Measurements from ENCODE around the gene PIGR. TPM values are rescaled to one million over a fixed set of nuclear protein-coding genes. Genes with fewer than 3 reads are reported as not detected.

PIGR gene
- total and polyA plus RNA-seq, 2 of the 4 experiments (the other 2 are of a cell fraction): not detected

DNA sequence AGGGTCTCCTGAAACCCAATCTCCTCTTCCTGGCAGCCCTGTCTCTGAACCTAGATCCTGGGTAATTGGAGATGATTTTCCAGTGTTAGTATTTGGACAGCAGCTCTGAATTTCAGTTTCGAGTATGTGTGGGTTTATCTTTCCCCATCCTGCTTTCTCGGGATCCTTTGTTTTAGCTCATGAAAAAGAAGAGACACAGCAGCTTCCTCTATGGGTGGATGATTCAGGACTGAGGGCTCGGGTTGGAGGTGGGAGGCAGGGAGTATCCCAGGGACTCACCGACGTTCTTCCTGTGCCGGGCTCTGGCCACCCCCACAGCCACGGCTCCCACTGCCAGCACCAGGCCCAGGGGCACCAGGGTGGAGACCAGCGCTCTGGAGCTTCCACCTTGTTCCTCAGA is 14.1 kb downstream of the PIGR start:
- Histone ChIP-seq H3K27ac (ENCODE audit: insufficient read depth, low read length) (no peak overlapping the region), H3K9me3 (ENCODE audit: control insufficient read depth, insufficient read depth, low read length) (no peaks in the 10 kb centered on the region), H3K56ac (ENCODE audit: extremely low read depth, insufficient read depth, low read length) (no peak overlapping the region), H3K4me2 (ENCODE audit: low read depth, low read length) (no peak overlapping the region), H2AFZ (replicated peaks; ENCODE audit: low read length, poor library complexity) (no peak overlapping the region), H3K9me1 (ENCODE audit: insufficient read depth, low read length) (no peaks in the 10 kb centered on the region), H4K5ac (ENCODE audit: low read depth, low read length) (no peak overlapping the region), H3K9ac (ENCODE audit: low read depth, low read length) (no peak overlapping the region), H3K4me1 (ENCODE audit: control insufficient read depth, insufficient read depth, low read length) (no peaks in the 10 kb centered on the region; the same call in 1 of the 2 replicates), H3K36me3 (ENCODE audit: control insufficient read depth, insufficient read depth, low read length) (no peaks in the 10 kb centered on the region), H3K23ac (ENCODE audit: low read depth, low read length) (no peak overlapping the region), H2AK9ac (replicated peaks; ENCODE audit: low read depth, low read length, poor library complexity) (no peak overlapping the region), H4K91ac (ENCODE audit: insufficient read depth, low read depth, low read length) (no peak overlapping the region), H3K18ac (ENCODE audit: low read depth, low read length) (no peak overlapping the region), H2BK20ac (ENCODE audit: low read depth, low read length) (no peak overlapping the region), H4K8ac (ENCODE audit: low read depth in 2 of 2, low read length in 2 of 2) (no peak overlapping the region), H2BK5ac (ENCODE audit: low read depth, low read length, poor library complexity, severe bottlenecking) (no peak overlapping the region), H3K79me1 (ENCODE audit: low read depth in 1 of 2, low read length in 2 of 2) (no peaks in the 10 kb centered on the region), H2BK15ac (ENCODE audit: low read depth, low read length) (no peak overlapping the region), H2AK5ac (ENCODE audit: low read depth, low read length) (no peak overlapping the region), H3K27me3 (ENCODE audit: control insufficient read depth, insufficient read depth, low read length) (peaks cover 11% of the 10 kb centered on the region; the same call in 1 of the 2 replicates), H3K14ac (replicated peaks; ENCODE audit: low read depth, low read length) (no peak overlapping the region), H4K20me1 (ENCODE audit: insufficient read depth, low read length) (no peaks in the 10 kb centered on the region), H3K4me3 (ENCODE audit: insufficient read depth, low read depth, low read length) (no peak overlapping the region), H2BK120ac (ENCODE audit: low read depth, low read length) (no peak overlapping the region), H3K4ac (ENCODE audit: low read depth, low read length) (no peak overlapping the region)
- DNase-seq (no peak), ATAC-seq (ENCODE audit: low read depth) (no peak)
- POLR2A ChIA-PET (ENCODE audit: unreplicated experiment): no interaction called here
- no TSS peak for BruUV-seq (replicated peaks)
- TF ChIP-seq MXI1 (IDR thresholded peaks at IDR 0.05; ENCODE audit: borderline replicate concordance, low read depth, low read length) (no peak), FOS (IDR thresholded peaks at IDR 0.05; ENCODE audit: low read depth, low read length) (no peak), MAZ (IDR thresholded peaks at IDR 0.05; ENCODE audit: borderline replicate concordance, low read depth, low read length) (no peak), RCOR1 (IDR thresholded peaks at IDR 0.05; ENCODE audit: insufficient replicate concordance, low read length) (no peak), CEBPB (IDR thresholded peaks at IDR 0.05; ENCODE audit: low read depth, low read length) (no peak), POLR2A (IDR thresholded peaks at IDR 0.05; ENCODE audit: low read depth, low read length) (no peak), NFE2L2 (IDR thresholded peaks at IDR 0.05; ENCODE audit: low read depth, low read length) (no peak), BHLHE40 (IDR thresholded peaks at IDR 0.05; ENCODE audit: low read depth, low read length) (no peak), RFX5 (IDR thresholded peaks at IDR 0.05; ENCODE audit: low read depth, low read length) (no peak), CHD1 (IDR thresholded peaks at IDR 0.05; ENCODE audit: low read depth, low read length) (no peak), RAD21 (IDR thresholded peaks at IDR 0.05; ENCODE audit: low read length) (no peak), SMC3 (IDR thresholded peaks at IDR 0.05; ENCODE audit: low read depth, low read length) (no peak), MAFK (IDR thresholded peaks at IDR 0.05; ENCODE audit: low read depth, low read length) (no peak)
- TF ChIP-seq, protein P1, sequence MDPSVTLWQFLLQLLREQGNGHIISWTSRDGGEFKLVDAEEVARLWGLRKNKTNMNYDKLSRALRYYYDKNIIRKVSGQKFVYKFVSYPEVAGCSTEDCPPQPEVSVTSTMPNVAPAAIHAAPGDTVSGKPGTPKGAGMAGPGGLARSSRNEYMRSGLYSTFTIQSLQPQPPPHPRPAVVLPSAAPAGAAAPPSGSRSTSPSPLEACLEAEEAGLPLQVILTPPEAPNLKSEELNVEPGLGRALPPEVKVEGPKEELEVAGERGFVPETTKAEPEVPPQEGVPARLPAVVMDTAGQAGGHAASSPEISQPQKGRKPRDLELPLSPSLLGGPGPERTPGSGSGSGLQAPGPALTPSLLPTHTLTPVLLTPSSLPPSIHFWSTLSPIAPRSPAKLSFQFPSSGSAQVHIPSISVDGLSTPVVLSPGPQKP (IDR thresholded peaks at IDR 0.05; ENCODE audit: borderline replicate concordance, low read depth, low read length): no peak
- TF ChIP-seq, protein P2, sequence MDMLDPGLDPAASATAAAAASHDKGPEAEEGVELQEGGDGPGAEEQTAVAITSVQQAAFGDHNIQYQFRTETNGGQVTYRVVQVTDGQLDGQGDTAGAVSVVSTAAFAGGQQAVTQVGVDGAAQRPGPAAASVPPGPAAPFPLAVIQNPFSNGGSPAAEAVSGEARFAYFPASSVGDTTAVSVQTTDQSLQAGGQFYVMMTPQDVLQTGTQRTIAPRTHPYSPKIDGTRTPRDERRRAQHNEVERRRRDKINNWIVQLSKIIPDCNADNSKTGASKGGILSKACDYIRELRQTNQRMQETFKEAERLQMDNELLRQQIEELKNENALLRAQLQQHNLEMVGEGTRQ (IDR thresholded peaks at IDR 0.05; ENCODE audit: low read depth, low read length): no peak
- TF ChIP-seq, protein P3, sequence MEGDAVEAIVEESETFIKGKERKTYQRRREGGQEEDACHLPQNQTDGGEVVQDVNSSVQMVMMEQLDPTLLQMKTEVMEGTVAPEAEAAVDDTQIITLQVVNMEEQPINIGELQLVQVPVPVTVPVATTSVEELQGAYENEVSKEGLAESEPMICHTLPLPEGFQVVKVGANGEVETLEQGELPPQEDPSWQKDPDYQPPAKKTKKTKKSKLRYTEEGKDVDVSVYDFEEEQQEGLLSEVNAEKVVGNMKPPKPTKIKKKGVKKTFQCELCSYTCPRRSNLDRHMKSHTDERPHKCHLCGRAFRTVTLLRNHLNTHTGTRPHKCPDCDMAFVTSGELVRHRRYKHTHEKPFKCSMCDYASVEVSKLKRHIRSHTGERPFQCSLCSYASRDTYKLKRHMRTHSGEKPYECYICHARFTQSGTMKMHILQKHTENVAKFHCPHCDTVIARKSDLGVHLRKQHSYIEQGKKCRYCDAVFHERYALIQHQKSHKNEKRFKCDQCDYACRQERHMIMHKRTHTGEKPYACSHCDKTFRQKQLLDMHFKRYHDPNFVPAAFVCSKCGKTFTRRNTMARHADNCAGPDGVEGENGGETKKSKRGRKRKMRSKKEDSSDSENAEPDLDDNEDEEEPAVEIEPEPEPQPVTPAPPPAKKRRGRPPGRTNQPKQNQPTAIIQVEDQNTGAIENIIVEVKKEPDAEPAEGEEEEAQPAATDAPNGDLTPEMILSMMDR (conservative IDR thresholded peaks at IDR 0.05; ENCODE audit: low read depth, low read length): no peak
- 83% methylated on average over 1 of the region's 8 CpGs; no CpG with 5 or more reads in 1 of the 2 experiments for WGBS, 2 experiments (ENCODE audit: extremely low coverage in 2 of 2, insufficient read length in 1 of 2)
- intact Hi-C loops (cut with micrococcal nuclease): no loop called here
- in situ Hi-C loops (cut with MboI; ENCODE audit: low sequenced_read_pairs): no loop called here
- CTCF ChIA-PET: interaction anchor here (0.9 to 1.2 kb wide), 2 partner anchors 14 to 19 kb away, joined by 3 read pairs; no protein-coding TSS in a partner anchor
- dilution Hi-C loops (cut with HindIII; ENCODE audit: low sequenced_read_pairs, unreplicated experiment): no loop called here

Data from IMR-90 (cell line).